ENCODE data around the gene CCDC144A.
"Not testable (repeated sequence)": the region's sequence is repeated elsewhere in the genome, so short reads cannot be mapped to it uniquely, and the experiment has no call there.

Gene CCDC144A

GRCh38 chr17:16689731-16690281, at the start of gene CCDC144A:
Gene CCDC144A, plus strand, starts transcription at chr17:16690241. Its CDS starts 160 bp downstream, at chr17:16690401.
- peak; percentile 10 for TF ChIP-seq CTCF (IDR thresholded peaks at IDR 0.05; ENCODE audit: insufficient read depth, low read depth, low read length, missing control alignments)
- H3K4me3 ChIP-seq (ENCODE audit: low read length); DNase-seq (ENCODE audit: low read depth): not testable (repeated sequence)

- no peak for TF ChIP-seq CTCF (IDR thresholded peaks at IDR 0.05; ENCODE audit: insufficient read depth, low read depth, low read length, missing control alignments)
- peak; percentile 2 for DNase-seq (ENCODE audit: low read depth)
- H3K4me3 ChIP-seq (ENCODE audit: low read length) = no peak overlapping the region
These were observed 40.5 kb upstream of the CCDC144A start for GRCh38 chr17:16649585-16649984.

- DNase-seq (ENCODE audit: low read depth) = no peak
- peak overlapping the region; percentile 58 for H3K4me3 ChIP-seq (ENCODE audit: low read length)
- TF ChIP-seq CTCF (IDR thresholded peaks at IDR 0.05; ENCODE audit: insufficient read depth, low read depth, low read length, missing control alignments) = no peak
These were observed 37.8 kb upstream of the CCDC144A start for GRCh38 chr17:16652252-16652651.

- TF ChIP-seq CTCF (IDR thresholded peaks at IDR 0.05; ENCODE audit: insufficient read depth, low read depth, low read length, missing control alignments) = no peak
- H3K4me3 ChIP-seq (ENCODE audit: low read length) = peak overlapping the region; percentile 58
- DNase-seq (ENCODE audit: low read depth) = peak; percentile 64
These were observed 37.1 kb upstream of the CCDC144A start for GRCh38 chr17:16652847-16653366.

- DNase-seq (ENCODE audit: low read depth) = peak; percentile 93
- peak within 1 kb of the TSS; percentile 58 for H3K4me3 ChIP-seq (ENCODE audit: low read length)
- no peak for TF ChIP-seq CTCF (IDR thresholded peaks at IDR 0.05; ENCODE audit: insufficient read depth, low read depth, low read length, missing control alignments)
These were observed 36.5 kb upstream of the CCDC144A start, which contains the start of gene ZNF624 for GRCh38 chr17:16653367-16654041. Gene ZNF624, minus strand, starts transcription at chr17:16653850.

GRCh38 chr17:16661217-16661616, 28.8 kb upstream of the CCDC144A start:
- DNase-seq (ENCODE audit: low read depth) = no peak
- no peak for TF ChIP-seq CTCF (IDR thresholded peaks at IDR 0.05; ENCODE audit: insufficient read depth, low read depth, low read length, missing control alignments)
- no peak overlapping the region for H3K4me3 ChIP-seq (ENCODE audit: low read length)
